CD4-positive, alpha-beta T cell treated with Interleukin-15 for 1 hour (primary cell): ENCODE measurements around the gene TNFRSF1B.

Experiments used
- DNase-seq: peaks from one replicate; pipeline ENCODE4 v3.0.0-alpha.2; 2020

The TNFRSF1B gene

GRCh38 chr1:12142141-12142823, 24.5 kb upstream of the TNFRSF1B start:
- no peak for DNase-seq

GRCh38 chr1:12142891-12143630, 23.7 kb upstream of the TNFRSF1B start:
- peak; percentile 54 for DNase-seq

GRCh38 chr1:12143631-12144155, 23.1 kb upstream of the TNFRSF1B start:
- peak; percentile 81 for DNase-seq

- DNase-seq, result no peak
These were observed 22.6 kb upstream of the TNFRSF1B start for GRCh38 chr1:12144236-12144635.

- no peak for DNase-seq
These were observed 21.8 kb upstream of the TNFRSF1B start for GRCh38 chr1:12144969-12145368.

- DNase-seq, result no peak
These were observed 21.0 kb upstream of the TNFRSF1B start for GRCh38 chr1:12145616-12146342.

GRCh38 chr1:12146343-12147112, 20.3 kb upstream of the TNFRSF1B start:
- no peak for DNase-seq

- DNase-seq, result no peak
These were observed 19.5 kb upstream of the TNFRSF1B start for GRCh38 chr1:12147201-12147701.

GRCh38 chr1:12148160-12148957, 18.4 kb upstream of the TNFRSF1B start:
- DNase-seq, result no peak

- no peak for DNase-seq
These were observed 17.6 kb upstream of the TNFRSF1B start for GRCh38 chr1:12148958-12149790.

GRCh38 chr1:12149791-12150175, 17.0 kb upstream of the TNFRSF1B start:
- DNase-seq, result no peak

GRCh38 chr1:12150456-12151200, 16.2 kb upstream of the TNFRSF1B start:
- peak; percentile 40 for DNase-seq

- no peak for DNase-seq
These were observed 15.3 kb upstream of the TNFRSF1B start for GRCh38 chr1:12151465-12151864.

- peak; percentile 69 for DNase-seq
These were observed 14.5 kb upstream of the TNFRSF1B start for GRCh38 chr1:12152113-12152891.

GRCh38 chr1:12153181-12153785, 13.5 kb upstream of the TNFRSF1B start:
- peak; percentile 88 for DNase-seq

GRCh38 chr1:12155328-12155727, 11.5 kb upstream of the TNFRSF1B start:
- DNase-seq, result no peak

- DNase-seq, result peak; percentile 56
These were observed 9.2 kb upstream of the TNFRSF1B start for GRCh38 chr1:12157366-12158231.
